Panc1 (cell line): Measurements from ENCODE around the gene HOXA11. TPM values are rescaled to one million over a fixed set of nuclear protein-coding genes. Genes with fewer than 3 reads are reported as not detected.

Experiments
- ATAC-seq: fragments of 200-7000 bp; cut with Tn5 transposase; 2 replicates; pipeline ENCODE4 v1.9.1; 2020; ENCODE audit warnings: mild to moderate bottlenecking, moderate library complexity
- BruUV-seq: library from RNA; stranded (reverse); fragments of 400-500 nt; replicated peaks from 2 replicates; lab custom pipeline; 2021; lab: Mats Ljungman, UMichigan
- CTCF ChIA-PET: fragments of 300-600 bp; sonication (Branson Sonifier 250); formaldehyde crosslinking; loops from one replicate; lab custom pipeline; 2022; ENCODE audit warnings: antibody characterized with exemption; lab: Charles Lee
- POLR2A ChIA-PET: fragments of 300-600 bp; sonication (Branson Sonifier 250); formaldehyde crosslinking; loops from one replicate; lab custom pipeline; 2022; ENCODE audit warnings: antibody characterized with exemption; lab: Charles Lee
- DNase-seq: peaks from one replicate; pipeline ENCODE4 v3.0.0-alpha.2; 2010; ENCODE audit warnings: low read depth, low spot score
- H3K27ac ChIP-seq: 2 replicates; pipeline ENCODE4 v1.5.1; 2011; ENCODE audit warnings: mild to moderate bottlenecking, low read length, inconsistent platforms
- H3K27me3 ChIP-seq: fragments of 200-500 bp; sonication (Bioruptor generic); 2 replicates; pipeline ENCODE4 v1.6.0; 2014; ENCODE audit warnings: low read length, inconsistent platforms; ENCODE audit not compliant: control insufficient read depth, insufficient read depth
- H3K36me3 ChIP-seq: fragments of 200-500 bp; sonication (Bioruptor generic); 2 replicates; pipeline ENCODE4 v1.5.1; 2014; ENCODE audit warnings: inconsistent platforms, mild to moderate bottlenecking, low read length, moderate library complexity; ENCODE audit not compliant: control insufficient read depth, insufficient read depth
- H3K4me1 ChIP-seq: 2 replicates; pipeline ENCODE4 v1.5.1; 2011; ENCODE audit warnings: inconsistent platforms, mild to moderate bottlenecking, low read length, moderate library complexity; ENCODE audit not compliant: control insufficient read depth, insufficient read depth
- H3K4me3 ChIP-seq, 2 experiments: 2 replicates each; pipeline ENCODE4 v1.5.1; 2011 to 2012; ENCODE audit warnings: low read depth in 2 of 2, low read length in 2 of 2, mild to moderate bottlenecking in 2 of 2, inconsistent platforms in 1 of 2, moderate library complexity in 1 of 2
- H3K9me3 ChIP-seq: fragments of 200-500 bp; sonication (Bioruptor generic); 2 replicates; pipeline ENCODE4 v1.5.1; 2014; ENCODE audit warnings: low read depth, mild to moderate bottlenecking, inconsistent platforms, low read length, moderate library complexity; ENCODE audit not compliant: control insufficient read depth, insufficient read depth
- CTCF ChIP-seq: fragments of 450-650 bp; IDR thresholded peaks from 2 replicates; pipeline ENCODE4 v1.5.1; 2017; ENCODE audit warnings: mild to moderate bottlenecking
- POLR2AphosphoS5 ChIP-seq: IDR thresholded peaks from 2 replicates; pipeline ENCODE4 v1.6.1; 2012; ENCODE audit warnings: mild to moderate bottlenecking, low read depth, low read length, moderate library complexity
- SIN3A ChIP-seq: IDR thresholded peaks from 2 replicates; pipeline ENCODE4 v1.6.1; 2012; ENCODE audit warnings: low read depth, mild to moderate bottlenecking, low read length, moderate library complexity, borderline replicate concordance; ENCODE audit not compliant: insufficient read depth
- TCF7L2 ChIP-seq: IDR thresholded peaks from 2 replicates; pipeline ENCODE4 v1.6.1; 2011; ENCODE audit warnings: mild to moderate bottlenecking, low read depth, low read length, inconsistent platforms
- in situ Hi-C: cut with HindIII; loops from 2 replicates; pipeline ENCODE4 v1.10.0; 2016; ENCODE audit warnings: low sequenced_read_pairs, low pct_unique_long_range_greater_than_20kb
- intact Hi-C: fragments of 100-400 bp; cut with micrococcal nuclease; formaldehyde crosslinking; loops from one replicate; pipeline ENCODE4 v1.10.0; 2022; ENCODE audit not compliant: unreplicated experiment
- total RNA-seq: library from RNA; stranded (reverse); gene quantifications from one replicate; pipeline ENCODE4 v1.2.1, GENCODE V29; 2021; ENCODE audit not compliant: unreplicated experiment
- TF ChIP-seq, protein P1 (sequence below), 2 experiments: IDR thresholded peaks; 2 replicates each; pipeline ENCODE4 v1.6.1; 2011 to 2012; ENCODE audit warnings: low read depth in 2 of 2, control low read depth in 1 of 2, low read length in 1 of 2, mild to moderate bottlenecking in 1 of 2, moderate library complexity in 1 of 2; ENCODE audit not compliant: insufficient read depth in 1 of 2

Gene HOXA11
- total RNA-seq, 1 experiment from 2014 or later = 0.57 TPM

DNA sequence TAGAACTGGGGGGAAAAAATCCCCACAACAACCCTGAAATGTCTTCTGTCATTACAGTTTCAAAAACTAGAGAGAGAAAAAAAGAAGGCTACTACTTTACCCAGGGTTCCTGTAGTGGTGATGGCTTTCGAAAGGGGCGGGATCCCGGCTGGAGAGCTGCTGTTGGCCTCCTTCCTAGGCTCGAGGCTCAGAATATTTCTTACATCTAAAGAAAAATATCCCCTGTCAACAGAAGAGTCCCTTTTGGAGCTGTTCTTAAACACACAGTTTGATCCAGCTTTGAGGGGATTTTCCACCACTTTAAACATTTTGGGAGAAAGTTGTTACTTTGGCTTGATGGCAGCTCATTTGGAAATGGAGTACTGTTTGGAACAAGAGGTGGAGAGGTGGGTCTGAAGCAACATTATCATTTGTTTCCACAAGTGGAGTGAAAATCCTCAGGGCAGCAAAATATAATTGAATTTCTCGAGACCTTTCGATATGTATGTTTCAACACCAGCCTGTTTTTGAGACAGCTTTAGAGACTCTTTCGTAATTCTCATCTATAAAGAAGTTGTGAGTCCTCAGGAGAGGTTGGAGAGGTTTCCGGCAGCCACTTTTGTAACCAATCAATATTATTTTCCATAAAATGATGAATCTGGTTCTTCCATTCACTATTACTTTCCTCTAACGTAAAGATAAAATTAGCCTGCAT is 9.8 kb upstream of the HOXA11 start:
- peaks cover 4% of the 10 kb centered on the region; the same call in 1 of the 2 replicates for H3K4me1 ChIP-seq
- BruUV-seq = no TSS peak
- H3K27me3 ChIP-seq = no peaks in the 10 kb centered on the region; the same call in 1 of the 2 replicates
- no peak overlapping the region for H3K4me3 ChIP-seq
- no peak overlapping the region for H3K27ac ChIP-seq
- CTCF ChIA-PET = interaction anchor here (0.6 kb wide), 1 partner anchor 13 kb away, joined by 7 read pairs; no protein-coding TSS in a partner anchor
- TF ChIP-seq TCF7L2 = no peak
- TF ChIP-seq, protein P1, sequence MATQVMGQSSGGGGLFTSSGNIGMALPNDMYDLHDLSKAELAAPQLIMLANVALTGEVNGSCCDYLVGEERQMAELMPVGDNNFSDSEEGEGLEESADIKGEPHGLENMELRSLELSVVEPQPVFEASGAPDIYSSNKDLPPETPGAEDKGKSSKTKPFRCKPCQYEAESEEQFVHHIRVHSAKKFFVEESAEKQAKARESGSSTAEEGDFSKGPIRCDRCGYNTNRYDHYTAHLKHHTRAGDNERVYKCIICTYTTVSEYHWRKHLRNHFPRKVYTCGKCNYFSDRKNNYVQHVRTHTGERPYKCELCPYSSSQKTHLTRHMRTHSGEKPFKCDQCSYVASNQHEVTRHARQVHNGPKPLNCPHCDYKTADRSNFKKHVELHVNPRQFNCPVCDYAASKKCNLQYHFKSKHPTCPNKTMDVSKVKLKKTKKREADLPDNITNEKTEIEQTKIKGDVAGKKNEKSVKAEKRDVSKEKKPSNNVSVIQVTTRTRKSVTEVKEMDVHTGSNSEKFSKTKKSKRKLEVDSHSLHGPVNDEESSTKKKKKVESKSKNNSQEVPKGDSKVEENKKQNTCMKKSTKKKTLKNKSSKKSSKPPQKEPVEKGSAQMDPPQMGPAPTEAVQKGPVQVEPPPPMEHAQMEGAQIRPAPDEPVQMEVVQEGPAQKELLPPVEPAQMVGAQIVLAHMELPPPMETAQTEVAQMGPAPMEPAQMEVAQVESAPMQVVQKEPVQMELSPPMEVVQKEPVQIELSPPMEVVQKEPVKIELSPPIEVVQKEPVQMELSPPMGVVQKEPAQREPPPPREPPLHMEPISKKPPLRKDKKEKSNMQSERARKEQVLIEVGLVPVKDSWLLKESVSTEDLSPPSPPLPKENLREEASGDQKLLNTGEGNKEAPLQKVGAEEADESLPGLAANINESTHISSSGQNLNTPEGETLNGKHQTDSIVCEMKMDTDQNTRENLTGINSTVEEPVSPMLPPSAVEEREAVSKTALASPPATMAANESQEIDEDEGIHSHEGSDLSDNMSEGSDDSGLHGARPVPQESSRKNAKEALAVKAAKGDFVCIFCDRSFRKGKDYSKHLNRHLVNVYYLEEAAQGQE (IDR thresholded peaks at IDR 0.05; ENCODE audit: insufficient read depth in 1 of 2, low read depth in 2 of 2, low read length in 1 of 2) = no peak
- TF ChIP-seq POLR2AphosphoS5 = no peak
- no peak for TF ChIP-seq CTCF
- TF ChIP-seq SIN3A = no peak
- in situ Hi-C loops = no loop called here
- no peak for ATAC-seq
- no peaks in the 10 kb centered on the region for H3K9me3 ChIP-seq
- DNase-seq = no peak
- POLR2A ChIA-PET = no interaction called here
- intact Hi-C loops = loop anchor here (5.0 kb wide), 3 partner anchors 412 to 902 kb away; no protein-coding TSS in a partner anchor
- peaks cover 2% of the 10 kb centered on the region; the same call in 1 of the 2 replicates for H3K36me3 ChIP-seq

DNA sequence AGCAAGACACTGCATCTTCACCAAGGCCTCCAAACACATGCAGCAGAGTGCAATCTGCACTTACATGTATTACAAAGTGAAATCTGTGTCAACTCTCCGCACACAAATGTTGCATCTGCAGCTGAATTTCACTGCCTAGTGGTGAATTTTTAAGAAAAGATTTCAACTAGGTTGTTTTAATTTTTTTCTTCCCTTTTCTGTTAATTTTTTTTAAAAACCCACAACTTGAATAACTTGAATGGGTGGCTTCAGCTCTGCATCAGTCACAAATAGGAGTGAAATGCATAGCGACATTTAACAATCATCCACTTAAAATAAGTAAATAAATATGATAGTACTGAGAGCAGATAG is 8.9 kb upstream of the HOXA11 start:
- CTCF ChIA-PET = no interaction called here
- BruUV-seq = no TSS peak
- intact Hi-C loops = no loop called here

More for the DNA sequence above, 8.9 kb upstream of the HOXA11 start:
- ATAC-seq (no peak), DNase-seq (no peak)
- H3K36me3 ChIP-seq = peaks cover 2% of the 10 kb centered on the region; the same call in 1 of the 2 replicates
- no peak overlapping the region for H3K4me3 ChIP-seq
- no peaks in the 10 kb centered on the region for H3K9me3 ChIP-seq
- no peak overlapping the region for H3K27ac ChIP-seq
- in situ Hi-C loops = no loop called here
- no peaks in the 10 kb centered on the region; the same call in 1 of the 2 replicates for H3K27me3 ChIP-seq
- TF ChIP-seq CTCF = no peak
- TF ChIP-seq POLR2AphosphoS5 = no peak
- TF ChIP-seq TCF7L2 = no peak
- no peak for TF ChIP-seq SIN3A
- TF ChIP-seq, protein P1 (IDR thresholded peaks at IDR 0.05; ENCODE audit: insufficient read depth in 1 of 2, low read depth in 2 of 2, low read length in 1 of 2) = no peak
- POLR2A ChIA-PET = no interaction called here
- peaks cover 4% of the 10 kb centered on the region; the same call in 1 of the 2 replicates for H3K4me1 ChIP-seq
